ENCODE measurements around the gene MRNIP.

DNA sequence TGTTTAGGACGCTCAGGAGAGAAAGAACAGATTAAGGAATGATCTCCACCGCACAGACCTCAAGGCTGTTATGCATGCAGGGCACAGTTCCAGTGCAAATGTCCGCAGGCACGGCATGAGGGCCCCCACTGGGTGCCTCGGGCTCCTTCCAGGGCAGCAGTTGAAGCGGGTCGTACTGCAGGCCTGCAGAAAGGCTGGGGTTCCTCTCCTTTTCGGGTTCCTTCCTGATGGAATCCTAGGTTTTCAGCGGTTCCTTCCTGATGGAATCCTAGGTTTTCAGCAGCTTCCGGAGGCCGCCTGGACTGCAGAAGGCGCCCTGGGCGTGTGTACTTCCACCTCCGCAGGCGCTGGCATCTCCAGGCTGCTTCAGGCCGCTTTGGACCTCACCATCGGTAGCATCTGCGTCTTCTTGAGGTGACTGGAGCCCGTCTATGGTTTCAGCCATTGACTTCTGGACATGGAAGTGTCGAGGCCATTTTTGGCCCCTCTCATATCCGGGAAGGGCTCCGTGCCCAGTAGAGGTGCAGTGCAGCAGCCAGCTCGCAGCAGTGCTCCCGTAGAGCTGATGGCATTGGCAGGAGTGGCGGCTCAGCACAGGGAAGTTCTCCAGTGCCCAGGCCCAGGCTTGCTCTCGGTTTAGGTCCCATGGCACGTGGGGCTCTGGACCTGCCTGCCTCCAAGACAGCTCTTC, 46.3 kb downstream of the MRNIP start:
- TF ChIP-seq POLR2AphosphoS5 (IDR thresholded peaks at IDR 0.05; ENCODE audit: low read depth, low read length) = no peak
- no peak for TF ChIP-seq REST (IDR thresholded peaks at IDR 0.05; ENCODE audit: insufficient read depth in 1 of 2, low read depth in 2 of 2, low read length in 2 of 2)
- no peak for TF ChIP-seq SIN3A (IDR thresholded peaks at IDR 0.05; ENCODE audit: borderline replicate concordance, insufficient read depth, low read length)
- no peak for TF ChIP-seq FOXP2 (optimal IDR thresholded peaks at IDR 0.05; ENCODE audit: borderline replicate concordance, extremely low read depth, extremely low read length, insufficient read depth)

Data from PFSK-1 (cell line).